DOHH2 (cell line): ENCODE results near the gene SLC6A8.
A peak's percentile ranks its signal among the peaks of the same experiment; 100 is the strongest.

Experiments
- H3F3A ChIP-seq: fragments of 200-600 bp; sonication (generic), shearing (Covaris generic); 2 replicates; pipeline ENCODE4 v1.6.0; 2016; ENCODE audit warnings: antibody characterized with exemption, mild to moderate bottlenecking; ENCODE audit not compliant: control insufficient read depth, insufficient read depth
- H3K27ac ChIP-seq: fragments of 200-600 bp; sonication (generic); 2 replicates; pipeline ENCODE4 v1.5.1; 2014; ENCODE audit warnings: low read depth, mild to moderate bottlenecking, low read length, moderate library complexity
- H3K27me3 ChIP-seq: fragments of 200-600 bp; sonication (generic); 2 replicates; pipeline ENCODE4 v1.6.1; 2014; ENCODE audit warnings: mild to moderate bottlenecking, low read length, mixed read lengths; ENCODE audit not compliant: control insufficient read depth
- H3K36me3 ChIP-seq: fragments of 200-600 bp; sonication (generic); 2 replicates; pipeline ENCODE4 v1.6.1; 2014; ENCODE audit warnings: mild to moderate bottlenecking, low read length, moderate library complexity, mixed read lengths; ENCODE audit not compliant: control insufficient read depth
- H3K4me1 ChIP-seq: fragments of 200-600 bp; sonication (generic); 2 replicates; pipeline ENCODE4 v1.6.1; 2014; ENCODE audit warnings: mild to moderate bottlenecking, low read length, mixed read lengths; ENCODE audit not compliant: control insufficient read depth
- H3K4me2 ChIP-seq: fragments of 200-600 bp; sonication (generic); 2 replicates; pipeline ENCODE4 v1.6.0; 2014; ENCODE audit warnings: mild to moderate bottlenecking, low read length, moderate library complexity
- H3K4me3 ChIP-seq: fragments of 200-600 bp; sonication (generic); 2 replicates; pipeline ENCODE4 v1.5.1; 2014; ENCODE audit warnings: mild to moderate bottlenecking, low read length, mixed read lengths
- H3K79me2 ChIP-seq: fragments of 200-600 bp; sonication (generic); 2 replicates; pipeline ENCODE4 v1.6.1; 2014; ENCODE audit warnings: mild to moderate bottlenecking, low read length, mixed read lengths; ENCODE audit not compliant: control insufficient read depth
- H3K9me2 ChIP-seq: fragments of 200-600 bp; sonication (generic); replicated peaks from 2 replicates; pipeline ENCODE4 v1.6.1; 2014; ENCODE audit warnings: mild to moderate bottlenecking, low read length, mixed read lengths; ENCODE audit not compliant: control insufficient read depth
- H3K9me3 ChIP-seq: fragments of 200-600 bp; sonication (generic); 2 replicates; pipeline ENCODE4 v1.6.1; 2014; ENCODE audit warnings: antibody characterized with exemption, low read length, mixed read lengths; ENCODE audit not compliant: control insufficient read depth, insufficient read depth
- H4K20me1 ChIP-seq: fragments of 200-600 bp; sonication (generic); 2 replicates; pipeline ENCODE4 v1.6.0; 2014; ENCODE audit warnings: low read depth, mild to moderate bottlenecking, antibody characterized with exemption, low read length, moderate library complexity; ENCODE audit not compliant: control insufficient read depth, insufficient read depth
- CTCF ChIP-seq: fragments of 200-600 bp; sonication (generic); IDR thresholded peaks from one replicate; pipeline ENCODE4 v1.5.1; 2014; ENCODE audit warnings: antibody characterized with exemption, mild to moderate bottlenecking, low read depth, low read length; ENCODE audit not compliant: poor library complexity, severe bottlenecking
- EZH2phosphoT487 ChIP-seq: fragments of 200-600 bp; sonication (generic); IDR thresholded peaks from 2 replicates; pipeline ENCODE4 v1.6.1; 2017; ENCODE audit warnings: borderline replicate concordance, mild to moderate bottlenecking, antibody characterized with exemption, low read length, moderate library complexity, mixed read lengths

Gene SLC6A8

GRCh38 chrX:153648358-153649177, 39.2 kb upstream of the SLC6A8 start:
- Histone ChIP-seq H3F3A (no peaks in the 10 kb centered on the region), H3K79me2 (no peaks in the 10 kb centered on the region), H3K9me3 (no peaks in the 10 kb centered on the region), H3K4me1 (0 out of 2 replicates have a peak, but pooled peaks cover 2% of the 10 kb centered on the region), H3K4me2 (no peak overlapping the region), H4K20me1 (no peaks in the 10 kb centered on the region), H3K4me3 (no peak overlapping the region), H3K9me2 (no peaks in the 10 kb centered on the region), H3K36me3 (no peaks in the 10 kb centered on the region), H3K27me3 (peaks cover 17% of the 10 kb centered on the region), H3K27ac (no peak overlapping the region)
- TF ChIP-seq CTCF (no peak), EZH2phosphoT487 (no peak)

GRCh38 chrX:153649178-153649914, 38.4 kb upstream of the SLC6A8 start:
- peaks cover 14% of the 10 kb centered on the region; the same call in 1 of the 2 replicates for H3K27me3 ChIP-seq
- no peaks in the 10 kb centered on the region for H3K4me1 ChIP-seq
- H3K36me3 ChIP-seq: no peaks in the 10 kb centered on the region
- no peaks in the 10 kb centered on the region for H3F3A ChIP-seq
- TF ChIP-seq EZH2phosphoT487 (no peak), CTCF (peak; percentile 48)
- no peak overlapping the region for H3K4me2 ChIP-seq
- H3K9me2 ChIP-seq: no peaks in the 10 kb centered on the region
- no peaks in the 10 kb centered on the region for H4K20me1 ChIP-seq
- no peak overlapping the region for H3K4me3 ChIP-seq
- no peaks in the 10 kb centered on the region for H3K79me2 ChIP-seq
- no peaks in the 10 kb centered on the region for H3K9me3 ChIP-seq
- no peak overlapping the region for H3K27ac ChIP-seq

- no peak overlapping the region for H3K4me2 ChIP-seq
- no peaks in the 10 kb centered on the region for H3K36me3 ChIP-seq
- H3F3A ChIP-seq: no peaks in the 10 kb centered on the region
- no peaks in the 10 kb centered on the region for H3K9me3 ChIP-seq
- H3K4me1 ChIP-seq: no peaks in the 10 kb centered on the region
- H4K20me1 ChIP-seq: no peaks in the 10 kb centered on the region
- no peaks in the 10 kb centered on the region for H3K79me2 ChIP-seq
- TF ChIP-seq EZH2phosphoT487 (no peak), CTCF (no peak)
- H3K27me3 ChIP-seq: peaks cover 8% of the 10 kb centered on the region; the same call in 1 of the 2 replicates
- no peak overlapping the region for H3K27ac ChIP-seq
- H3K4me3 ChIP-seq: no peak overlapping the region
- no peaks in the 10 kb centered on the region for H3K9me2 ChIP-seq
Observed at GRCh38 chrX:153649915-153650782, 37.6 kb upstream of the SLC6A8 start.
